SHP77 treated with DMSO at 0.1 percent for 48 hours (cell line): ENCODE measurements around the gene INF2.

Source experiments
- DNase-seq: peaks from one replicate; lab custom pipeline; 2025; lab: John Stamatoyannopoulos, UW

The INF2 gene

GRCh38 chr14:104689881-104690711 is 678 bp downstream of the INF2 start:
- no peak for DNase-seq

DNA sequence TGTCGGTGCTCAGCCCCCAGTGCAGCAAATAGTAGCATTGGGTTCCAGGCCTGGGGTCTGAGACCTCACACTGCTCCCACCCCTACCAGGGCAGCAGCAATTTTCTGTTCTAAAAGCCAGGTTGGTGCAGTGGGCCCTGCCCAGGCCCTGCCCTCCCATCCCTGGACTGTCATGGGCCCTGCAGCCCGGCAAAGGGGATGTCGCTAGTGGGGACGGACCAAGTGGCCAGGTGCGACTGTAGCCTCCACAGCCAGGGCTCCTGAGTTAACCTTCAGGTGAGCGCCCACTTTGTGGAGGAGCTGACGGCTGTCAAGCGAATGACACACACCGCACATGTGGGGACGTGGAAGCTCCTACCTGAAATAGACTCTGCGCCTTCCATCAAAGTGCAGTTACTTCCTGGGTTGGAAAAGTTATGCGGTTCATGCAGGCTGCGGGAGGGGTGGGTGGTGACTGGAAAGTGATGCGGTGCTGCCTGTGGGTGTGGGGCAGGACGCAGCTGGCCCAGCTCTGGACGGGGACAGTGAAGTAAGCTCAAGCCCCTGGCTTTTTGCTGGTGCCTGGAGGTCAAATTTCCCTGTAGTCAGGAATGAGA is 1.5 kb downstream of the INF2 start:
- no peak for DNase-seq

- DNase-seq, result no peak
Observed at GRCh38 chr14:104691546-104692260, 2.3 kb downstream of the INF2 start.

GRCh38 chr14:104692261-104692938 is 3.0 kb downstream of the INF2 start:
- DNase-seq, result no peak

GRCh38 chr14:104692939-104693315 is 3.5 kb downstream of the INF2 start:
- no peak for DNase-seq

DNA sequence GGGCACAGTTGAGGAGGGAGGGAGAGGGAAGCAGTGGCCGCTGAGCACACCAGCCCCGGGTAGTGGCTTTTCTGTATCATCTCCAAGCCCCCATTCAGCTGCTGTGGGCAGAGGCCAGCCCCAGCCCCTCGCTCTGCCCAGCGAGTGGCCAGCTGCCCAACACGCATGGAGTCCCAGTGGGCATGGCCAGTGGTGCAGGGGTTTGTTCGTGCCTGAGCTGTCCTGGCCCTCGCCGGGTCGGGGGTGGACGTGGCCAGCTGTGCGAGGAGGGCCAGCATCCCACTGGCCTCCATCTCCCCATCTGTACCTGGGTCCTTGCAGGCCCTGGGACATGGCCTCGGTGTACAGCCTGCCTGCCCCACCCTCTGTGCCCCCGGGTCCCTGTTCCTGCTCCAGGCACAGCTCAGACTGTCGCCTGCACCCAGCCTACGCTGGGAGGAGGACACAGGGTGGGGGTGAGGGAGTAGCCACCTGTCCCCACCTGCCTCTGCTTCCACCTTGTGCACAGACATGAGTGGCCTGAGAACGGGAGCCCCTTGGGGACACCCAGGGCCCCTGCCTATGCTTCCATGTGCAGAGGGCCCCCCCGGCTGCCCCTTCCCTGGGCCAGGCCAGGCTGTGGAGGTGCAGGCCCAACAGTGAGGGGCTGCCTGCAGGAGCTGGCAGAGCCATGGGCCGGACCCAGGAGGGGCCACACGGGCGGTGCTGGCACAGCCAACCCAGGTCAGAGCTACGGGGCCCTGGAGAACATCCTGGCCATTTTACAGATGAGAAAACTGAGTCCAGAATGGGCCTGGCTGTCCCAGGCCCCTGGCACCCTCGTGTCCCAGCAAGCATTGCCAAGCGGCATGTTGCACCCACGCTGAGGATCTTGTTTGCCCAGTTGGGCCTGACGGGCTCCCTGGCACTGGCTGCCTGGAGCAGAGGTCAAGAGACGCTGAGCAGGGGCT is 4.3 kb downstream of the INF2 start:
- DNase-seq, result no peak

DNA sequence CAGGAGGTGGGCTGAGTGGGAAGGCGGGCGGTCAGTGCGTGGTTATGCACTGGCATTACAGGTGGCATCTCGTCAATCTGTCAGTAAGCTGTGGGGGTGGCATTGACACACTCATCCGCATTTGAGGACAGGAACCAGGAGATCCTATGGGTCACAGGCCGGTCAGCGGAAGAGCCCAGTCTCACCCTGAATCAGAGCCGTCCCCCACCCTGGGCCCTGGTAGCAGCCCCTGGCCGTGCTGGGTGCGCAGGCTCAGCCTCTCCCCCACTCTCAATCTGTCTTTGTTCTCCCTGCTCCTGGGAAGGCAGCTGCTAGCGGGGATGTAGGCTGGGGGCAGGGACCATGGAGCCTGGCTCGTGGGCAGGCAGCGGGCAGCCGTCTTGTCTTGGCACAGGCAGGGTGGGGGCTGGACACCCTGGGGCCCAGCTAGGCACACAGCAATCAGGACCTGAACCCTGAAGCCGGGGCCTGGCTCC is 5.1 kb downstream of the INF2 start:
- no peak for DNase-seq

GRCh38 chr14:104694991-104695659 is 5.7 kb downstream of the INF2 start:
- DNase-seq, result no peak

- DNase-seq, result no peak
Observed at GRCh38 chr14:104695660-104696000, 6.2 kb downstream of the INF2 start.

GRCh38 chr14:104696671-104697316 is 7.4 kb downstream of the INF2 start:
- DNase-seq, result no peak

- DNase-seq, result no peak
Observed at GRCh38 chr14:104697317-104697703, 7.9 kb downstream of the INF2 start.

GRCh38 chr14:104697892-104698583 is 8.6 kb downstream of the INF2 start:
- DNase-seq, result no peak

GRCh38 chr14:104698688-104699425 is 9.4 kb downstream of the INF2 start:
- no peak for DNase-seq

- no peak for DNase-seq
Observed at GRCh38 chr14:104699426-104699748, 10.0 kb downstream of the INF2 start.

DNA sequence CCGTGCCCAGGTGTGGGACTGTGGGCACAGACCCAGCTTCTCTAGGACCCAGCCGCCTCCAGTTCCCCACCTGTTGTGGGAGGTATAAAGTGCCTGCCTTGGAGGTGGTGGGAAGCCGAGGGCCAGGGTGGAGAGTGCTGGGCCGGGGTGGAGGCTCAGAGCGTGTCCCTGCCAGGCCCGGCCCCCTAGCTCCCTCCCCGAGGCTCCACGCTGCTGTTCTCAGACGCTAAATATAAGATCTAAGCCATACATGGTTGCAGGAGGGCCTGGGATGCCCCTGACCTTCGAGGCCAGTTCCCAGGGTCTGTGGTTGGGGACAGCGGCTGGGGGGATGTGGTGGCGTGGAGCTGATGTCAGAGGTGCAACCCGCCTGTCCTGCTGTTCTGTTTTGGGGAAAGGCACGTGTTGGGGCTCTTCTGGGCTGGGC is 10.8 kb downstream of the INF2 start:
- no peak for DNase-seq

GRCh38 chr14:104700747-104701217 is 11.4 kb downstream of the INF2 start:
- no peak for DNase-seq

DNA sequence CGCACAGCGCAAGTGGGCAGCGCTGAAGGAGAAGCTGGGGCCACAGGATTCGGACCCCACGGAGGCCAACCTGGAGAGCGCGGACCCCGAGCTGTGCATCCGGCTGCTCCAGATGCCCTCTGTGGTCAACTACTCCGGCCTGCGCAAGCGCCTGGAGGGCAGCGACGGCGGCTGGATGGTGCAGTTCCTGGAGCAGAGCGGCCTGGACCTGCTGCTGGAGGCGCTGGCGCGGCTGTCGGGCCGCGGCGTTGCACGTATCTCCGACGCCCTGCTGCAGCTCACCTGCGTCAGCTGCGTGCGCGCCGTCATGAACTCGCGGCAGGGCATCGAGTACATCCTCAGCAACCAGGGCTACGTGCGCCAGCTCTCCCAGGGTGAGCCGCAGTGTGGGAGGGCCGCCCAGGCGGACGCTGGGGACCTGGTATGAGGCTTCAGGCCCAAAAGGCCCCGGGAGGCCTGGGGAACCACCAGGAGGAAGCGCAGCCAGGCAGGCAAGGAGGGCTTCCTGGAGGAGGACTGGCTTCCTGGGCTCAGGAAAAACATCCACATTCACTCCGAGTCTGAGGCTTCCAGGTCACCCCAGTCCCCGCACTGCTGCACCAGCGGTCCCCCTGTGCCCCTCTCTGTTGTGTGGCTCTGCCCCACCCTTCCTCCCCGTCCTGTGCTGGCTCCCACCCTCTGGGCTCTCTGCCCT is 12.1 kb downstream of the INF2 start:
- DNase-seq, result no peak

DNA sequence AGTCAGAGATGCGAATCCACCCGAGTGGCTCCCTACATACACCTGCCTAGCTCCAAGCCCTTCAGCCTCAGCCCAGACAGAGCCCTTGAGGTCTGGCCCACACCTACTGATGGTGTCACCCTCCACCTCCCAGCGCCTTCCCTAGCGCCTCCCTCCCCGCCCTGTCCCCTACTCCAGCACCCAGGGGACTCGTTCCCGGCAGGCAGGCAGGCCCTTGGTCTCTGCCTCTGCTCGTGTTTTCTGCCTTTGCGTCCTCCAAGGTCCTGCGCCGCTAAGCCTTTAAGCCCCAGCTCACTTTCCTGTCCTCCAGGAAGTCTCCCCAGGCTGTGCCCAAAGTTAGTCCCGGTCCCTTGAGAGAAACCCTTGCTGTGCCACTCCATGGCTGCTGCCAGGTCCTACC is 12.7 kb downstream of the INF2 start:
- no peak for DNase-seq
